ENCODE data around the gene PNPLA6. TPM values are rescaled to one million over a fixed set of nuclear protein-coding genes. Genes with fewer than 3 reads are reported as not detected.
"Not testable (repeated sequence)": the region's sequence is repeated elsewhere in the genome, so short reads cannot be mapped to it uniquely, and the experiment has no call there.

PNPLA6 gene
- total and polyA plus RNA-seq, 2 experiments from 2014 or later, result 65.0 to 86.6 TPM

DNA sequence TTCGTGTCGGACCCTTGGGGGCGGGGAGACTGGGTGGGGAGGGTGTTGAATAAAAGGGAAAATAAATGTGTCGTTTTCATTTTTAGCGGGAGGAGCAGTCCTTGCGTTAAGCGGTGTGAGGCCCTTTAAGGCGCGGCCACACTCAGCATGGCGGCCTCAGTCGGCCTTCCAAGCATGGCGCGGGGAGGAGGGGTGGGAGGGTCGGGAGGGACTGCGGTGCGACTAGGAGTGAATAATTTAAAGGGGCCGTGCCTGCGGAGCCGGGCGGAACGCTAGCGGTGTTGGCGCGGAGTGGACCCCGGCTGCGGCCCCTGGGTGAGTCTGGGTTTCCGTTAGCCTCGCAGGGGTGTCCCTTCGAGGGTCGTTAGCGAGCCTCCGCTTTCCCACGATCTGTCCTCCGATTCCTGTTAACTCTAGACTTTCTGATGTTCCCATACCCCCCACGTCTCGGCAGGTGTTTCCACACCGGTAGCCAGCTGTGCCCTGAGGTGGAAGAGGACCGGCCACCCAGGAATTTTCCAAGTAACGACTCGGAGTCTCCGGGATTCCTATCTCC, 1.5 kb upstream of the PNPLA6 start:
- Histone ChIP-seq H3K27ac (peak overlapping the region; percentile 62), H2AFZ (peak overlapping the region; percentile 94), H3K4me2 (ENCODE audit: unreplicated experiment) (peak overlapping the region; percentile 91), H3K36me3 (ENCODE audit: low read depth) (peaks cover 6% of the 10 kb centered on the region; the same call in 1 of the 2 replicates), H3K79me2 (ENCODE audit: insufficient read depth) (peaks cover 4% of the 10 kb centered on the region; the same call in 1 of the 2 replicates), H3F3A (ENCODE audit: insufficient read depth) (0 out of 2 replicates have a peak, but pooled peaks cover 5% of the 10 kb centered on the region), H3K9me3 (ENCODE audit: low read depth) (no peaks in the 10 kb centered on the region), H3K9me2 (ENCODE audit: insufficient read depth) (no peaks in the 10 kb centered on the region), H4K20me1 (ENCODE audit: insufficient read depth) (no peaks in the 10 kb centered on the region), H3K4me3 (peak overlapping the region; percentile 94), H3K27me3 (replicated peaks; ENCODE audit: insufficient read depth) (no peaks in the 10 kb centered on the region), H3K4me1 (ENCODE audit: insufficient read depth) (no peaks in the 10 kb centered on the region), H3K9ac (peak overlapping the region; percentile 89)
- peak; percentile 96 for DNase-seq
- 0 to 3% methylated on average over 22 to 40 of the region's 41 CpGs for WGBS, 2 experiments (ENCODE audit: low coverage in 1 of 2, low lambda C conversion rate in 2 of 2, missing lambda C conversion rate in 2 of 2)
- in situ Hi-C loops (cut with MboI), result no loop called here
- TF ChIP-seq EZH2phosphoT487 (IDR thresholded peaks at IDR 0.05; ENCODE audit: insufficient read depth, low read depth) (no peak), EZH2 (IDR thresholded peaks at IDR 0.05; ENCODE audit: insufficient read depth, poor library complexity, severe bottlenecking) (no peak)

- Histone ChIP-seq H3K4me1 (ENCODE audit: insufficient read depth) (no peaks in the 10 kb centered on the region), H3K9me2 (ENCODE audit: insufficient read depth) (no peaks in the 10 kb centered on the region), H3K9me3 (ENCODE audit: low read depth) (no peaks in the 10 kb centered on the region), H4K20me1 (ENCODE audit: insufficient read depth) (no peaks in the 10 kb centered on the region), H3K27ac (peak overlapping the region; percentile 62), H3F3A (ENCODE audit: insufficient read depth) (0 out of 2 replicates have a peak, but pooled peaks cover 5% of the 10 kb centered on the region), H3K4me2 (ENCODE audit: unreplicated experiment) (peak overlapping the region; percentile 91), H2AFZ (peak overlapping the region; percentile 94), H3K9ac (peak overlapping the region; percentile 89), H3K79me2 (ENCODE audit: insufficient read depth) (peaks cover 4% of the 10 kb centered on the region; the same call in 1 of the 2 replicates), H3K4me3 (peak overlapping the region; percentile 94), H3K27me3 (replicated peaks; ENCODE audit: insufficient read depth) (no peaks in the 10 kb centered on the region), H3K36me3 (ENCODE audit: low read depth) (peaks cover 6% of the 10 kb centered on the region; the same call in 1 of the 2 replicates)
- DNase-seq, result peak; percentile 86
- no peak for TF ChIP-seq EZH2 (IDR thresholded peaks at IDR 0.05; ENCODE audit: insufficient read depth, poor library complexity, severe bottlenecking)
- TF ChIP-seq EZH2phosphoT487 (IDR thresholded peaks at IDR 0.05; ENCODE audit: insufficient read depth, low read depth), result no peak
- in situ Hi-C loops (cut with MboI), result no loop called here
- 1% methylated on average over 26 to 27 of the region's 27 CpGs for WGBS, 2 experiments (ENCODE audit: low coverage in 1 of 2, low lambda C conversion rate in 2 of 2, missing lambda C conversion rate in 2 of 2)
These were observed 928 bp upstream of the PNPLA6 start for GRCh38 chr19:7534531-7535046.

- H4K20me1 ChIP-seq (ENCODE audit: insufficient read depth), result no peaks in the 10 kb centered on the region
- DNase-seq, result no peak
- no peak for TF ChIP-seq EZH2phosphoT487 (IDR thresholded peaks at IDR 0.05; ENCODE audit: insufficient read depth, low read depth)
- no peak for TF ChIP-seq EZH2 (IDR thresholded peaks at IDR 0.05; ENCODE audit: insufficient read depth, poor library complexity, severe bottlenecking)
- H3K4me1 ChIP-seq (ENCODE audit: insufficient read depth), result no peaks in the 10 kb centered on the region
- H3F3A ChIP-seq (ENCODE audit: insufficient read depth), result 0 out of 2 replicates have a peak, but pooled peaks cover 5% of the 10 kb centered on the region
- no peak overlapping the region for H3K27ac ChIP-seq
- 30 to 33% methylated on average over 28 to 30 of the region's 30 CpGs for WGBS, 2 experiments (ENCODE audit: low coverage in 1 of 2, low lambda C conversion rate in 2 of 2, missing lambda C conversion rate in 2 of 2)
- peak overlapping the region; percentile 94 for H2AFZ ChIP-seq
- H3K27me3 ChIP-seq (replicated peaks; ENCODE audit: insufficient read depth), result no peaks in the 10 kb centered on the region
- peak overlapping the region; percentile 94 for H3K4me3 ChIP-seq
- H3K79me2 ChIP-seq (ENCODE audit: insufficient read depth), result peaks cover 4% of the 10 kb centered on the region; the same call in 1 of the 2 replicates
- peaks cover 6% of the 10 kb centered on the region; the same call in 1 of the 2 replicates for H3K36me3 ChIP-seq (ENCODE audit: low read depth)
- H3K4me2 ChIP-seq (ENCODE audit: unreplicated experiment), result peak overlapping the region; percentile 91
- no peaks in the 10 kb centered on the region for H3K9me2 ChIP-seq (ENCODE audit: insufficient read depth)
- H3K9ac ChIP-seq, result peak overlapping the region; percentile 89
- H3K9me3 ChIP-seq (ENCODE audit: low read depth), result no peaks in the 10 kb centered on the region
- in situ Hi-C loops (cut with MboI), result no loop called here
These were observed 630 bp downstream of the PNPLA6 start for GRCh38 chr19:7535998-7536695.

GRCh38 chr19:7538990-7539389, 3.5 kb downstream of the PNPLA6 start:
- H3K9ac ChIP-seq; H3K9me3 ChIP-seq (ENCODE audit: low read depth); H3K79me2 ChIP-seq (ENCODE audit: insufficient read depth); H3F3A ChIP-seq (ENCODE audit: insufficient read depth); H3K9me2 ChIP-seq (ENCODE audit: insufficient read depth); H3K4me1 ChIP-seq (ENCODE audit: insufficient read depth); H2AFZ ChIP-seq; DNase-seq; in situ Hi-C loops (cut with MboI); H4K20me1 ChIP-seq (ENCODE audit: insufficient read depth); H3K4me3 ChIP-seq; H3K27me3 ChIP-seq (replicated peaks; ENCODE audit: insufficient read depth); H3K4me2 ChIP-seq (ENCODE audit: unreplicated experiment); H3K36me3 ChIP-seq (ENCODE audit: low read depth); H3K27ac ChIP-seq: not testable (repeated sequence)
- 91 to 96% methylated on average over 5 of the region's 5 CpGs for WGBS, 2 experiments (ENCODE audit: low coverage in 1 of 2, low lambda C conversion rate in 2 of 2, missing lambda C conversion rate in 2 of 2)

Data from GM23248 (cell line).